HG03280 (cell line): Measurements from ENCODE around the gene MAG.
"Not testable (repeated sequence)": the region's sequence is repeated elsewhere in the genome, so short reads cannot be mapped to it uniquely, and the experiment has no call there.

Experiments
- ATAC-seq: cut with Tn5 transposase; IDR thresholded peaks from one replicate; pipeline ENCODE4 v1.9.1; 2021; ENCODE audit warnings: mild to moderate bottlenecking, moderate library complexity; ENCODE audit not compliant: unreplicated experiment

The MAG gene

DNA sequence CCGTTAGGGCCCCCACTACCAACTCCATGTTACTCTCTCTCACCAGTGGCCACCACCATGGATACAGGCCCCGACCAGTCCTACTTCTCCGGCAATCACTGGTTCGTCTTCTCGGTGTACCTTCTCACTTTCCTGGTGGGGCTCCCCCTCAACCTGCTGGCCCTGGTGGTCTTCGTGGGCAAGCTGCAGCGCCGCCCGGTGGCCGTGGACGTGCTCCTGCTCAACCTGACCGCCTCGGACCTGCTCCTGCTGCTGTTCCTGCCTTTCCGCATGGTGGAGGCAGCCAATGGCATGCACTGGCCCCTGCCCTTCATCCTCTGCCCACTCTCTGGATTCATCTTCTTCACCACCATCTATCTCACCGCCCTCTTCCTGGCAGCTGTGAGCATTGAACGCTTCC, 66.9 kb downstream of the MAG start:
- not testable (repeated sequence) for ATAC-seq

DNA sequence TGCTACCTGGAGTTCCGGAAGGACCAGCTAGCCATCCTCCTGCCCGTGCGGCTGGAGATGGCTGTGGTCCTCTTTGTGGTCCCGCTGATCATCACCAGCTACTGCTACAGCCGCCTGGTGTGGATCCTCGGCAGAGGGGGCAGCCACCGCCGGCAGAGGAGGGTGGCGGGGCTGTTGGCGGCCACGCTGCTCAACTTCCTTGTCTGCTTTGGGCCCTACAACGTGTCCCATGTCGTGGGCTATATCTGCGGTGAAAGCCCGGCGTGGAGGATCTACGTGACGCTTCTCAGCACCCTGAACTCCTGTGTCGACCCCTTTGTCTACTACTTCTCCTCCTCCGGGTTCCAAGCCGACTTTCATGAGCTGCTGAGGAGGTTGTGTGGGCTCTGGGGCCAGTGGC, 67.4 kb downstream of the MAG start:
- ATAC-seq: not testable (repeated sequence)

- ATAC-seq: not testable (repeated sequence)
Observed at GRCh38 chr19:35360081-35360480, 68.1 kb downstream of the MAG start.

DNA sequence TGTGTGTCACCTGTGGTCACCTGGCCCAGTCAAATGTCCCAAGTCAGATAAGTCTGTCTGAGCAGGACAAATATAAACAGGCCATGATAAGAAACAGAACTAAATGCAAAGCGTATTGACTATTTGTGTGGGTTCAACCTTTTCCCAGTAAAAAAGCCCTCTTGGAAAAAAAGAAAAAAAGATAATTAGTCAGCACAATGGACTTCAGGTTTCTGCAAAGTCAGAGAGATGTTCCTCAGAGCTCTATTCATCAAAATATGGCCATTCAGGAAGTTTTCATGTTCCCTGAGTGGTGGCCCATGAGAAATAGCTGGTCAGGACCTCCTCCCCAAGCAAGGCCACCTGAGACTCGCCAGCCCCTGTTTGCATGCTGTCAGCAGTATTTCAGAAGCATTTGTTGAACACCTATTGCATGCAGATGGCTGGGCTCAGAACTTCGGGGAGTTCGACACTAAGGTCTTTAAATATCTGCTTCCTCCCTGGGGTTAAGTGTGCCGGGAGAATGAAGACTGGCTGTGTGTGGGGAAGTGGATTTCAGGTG, 69.0 kb downstream of the MAG start:
- no peak for ATAC-seq

GRCh38 chr19:35362261-35363000, 70.5 kb downstream of the MAG start:
- ATAC-seq: no peak

GRCh38 chr19:35363001-35363590, 71.1 kb downstream of the MAG start:
- ATAC-seq: no peak
